Hematopoietic multipotent progenitor cell (in vitro differentiated cells): ENCODE data around the gene CAPZA1. TPM values are rescaled to one million over a fixed set of nuclear protein-coding genes. Genes with fewer than 3 reads are reported as not detected.
A peak's percentile ranks its signal among the peaks of the same experiment; 100 is the strongest.

Source experiments
- DNase-seq, 3 donors: peaks; one replicate each; pipeline ENCODE4 v3.0.0-alpha.2; 2011 to 2015; ENCODE audit warnings: low read depth in 2 of 3, low spot score in 2 of 3
- total RNA-seq: library from RNA; depleted of rRNA; stranded (reverse); fragments of >200 nt; gene quantifications from one replicate; pipeline ENCODE4 v1.2.3, GENCODE V29; 2012

Gene CAPZA1
- total RNA-seq, 1 donor: 53.1 TPM

DNA sequence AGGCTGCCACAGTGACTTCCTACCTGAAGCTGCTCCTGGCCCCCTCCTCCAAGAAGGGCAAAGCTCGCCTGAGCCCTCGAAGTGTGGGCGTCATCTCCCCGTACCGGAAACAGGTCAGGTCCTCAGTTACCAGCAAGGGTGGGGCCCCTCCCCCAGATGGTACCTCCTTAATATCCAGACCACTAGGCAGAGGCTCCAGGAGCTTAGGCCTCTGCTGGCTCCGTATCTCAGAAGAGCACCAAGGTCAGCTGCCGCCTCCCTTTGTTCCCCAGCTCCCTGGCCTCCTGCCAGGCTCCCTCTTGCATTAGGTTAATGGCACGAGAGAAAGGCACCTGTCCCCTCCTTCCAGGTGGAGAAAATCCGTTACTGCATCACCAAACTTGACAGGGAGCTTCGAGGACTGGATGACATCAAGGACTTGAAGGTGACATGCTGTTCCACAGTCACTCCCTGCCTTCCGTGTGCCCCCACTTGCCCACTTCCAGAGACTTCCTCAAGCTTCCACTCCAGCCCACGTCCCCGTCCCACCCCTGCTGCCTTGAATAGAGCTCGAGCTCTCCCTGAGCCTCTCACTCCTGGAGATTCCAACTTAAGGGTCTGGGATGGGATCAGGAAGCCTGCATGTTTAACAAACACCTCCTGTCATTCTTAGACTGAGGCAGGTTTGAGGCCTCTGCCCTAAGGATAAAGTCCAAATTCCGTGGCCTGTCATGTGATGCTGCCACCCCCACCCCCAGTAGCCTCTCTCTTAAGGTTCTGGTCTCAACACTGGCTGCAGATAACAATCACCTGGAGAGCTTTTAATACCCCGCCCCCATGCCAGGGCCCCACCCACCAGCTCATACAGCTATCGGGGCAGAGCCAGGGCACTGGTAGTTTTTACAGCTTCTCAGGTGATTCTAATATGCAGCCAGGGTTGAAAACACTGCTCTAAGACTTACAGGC lies 79.0 kb downstream of the CAPZA1 start:
- DNase-seq: no peak

DNA sequence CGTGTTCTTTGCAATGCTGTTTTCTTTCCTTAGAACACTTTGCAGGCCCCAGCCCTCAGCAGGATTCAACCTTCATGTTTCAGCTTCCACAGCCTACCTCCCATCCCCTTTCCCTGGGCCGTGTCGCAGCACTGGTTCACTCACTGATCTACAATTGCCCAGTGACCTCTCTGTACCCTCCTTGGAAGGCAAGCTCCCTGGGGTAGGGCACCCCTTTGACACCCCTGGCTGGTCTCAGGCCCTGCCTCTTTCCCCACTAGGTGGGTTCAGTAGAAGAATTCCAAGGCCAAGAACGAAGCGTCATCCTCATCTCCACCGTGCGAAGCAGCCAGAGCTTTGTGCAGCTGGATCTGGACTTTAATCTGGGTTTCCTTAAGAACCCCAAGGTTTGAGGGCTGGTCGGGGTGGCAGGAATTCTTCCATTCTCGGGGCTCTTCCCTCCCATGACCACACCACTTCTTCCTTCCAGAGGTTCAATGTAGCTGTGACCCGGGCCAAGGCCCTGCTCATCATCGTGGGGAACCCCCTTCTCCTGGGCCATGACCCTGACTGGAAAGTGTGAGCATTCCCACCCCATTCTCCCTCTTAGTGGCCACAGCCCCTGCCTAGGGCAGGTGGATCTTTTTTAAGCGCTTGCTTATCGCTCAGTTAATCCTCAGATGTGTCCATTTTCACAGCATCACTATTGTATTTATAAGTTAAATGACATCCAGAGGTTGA lies 80.0 kb downstream of the CAPZA1 start:
- DNase-seq: no peak

DNA sequence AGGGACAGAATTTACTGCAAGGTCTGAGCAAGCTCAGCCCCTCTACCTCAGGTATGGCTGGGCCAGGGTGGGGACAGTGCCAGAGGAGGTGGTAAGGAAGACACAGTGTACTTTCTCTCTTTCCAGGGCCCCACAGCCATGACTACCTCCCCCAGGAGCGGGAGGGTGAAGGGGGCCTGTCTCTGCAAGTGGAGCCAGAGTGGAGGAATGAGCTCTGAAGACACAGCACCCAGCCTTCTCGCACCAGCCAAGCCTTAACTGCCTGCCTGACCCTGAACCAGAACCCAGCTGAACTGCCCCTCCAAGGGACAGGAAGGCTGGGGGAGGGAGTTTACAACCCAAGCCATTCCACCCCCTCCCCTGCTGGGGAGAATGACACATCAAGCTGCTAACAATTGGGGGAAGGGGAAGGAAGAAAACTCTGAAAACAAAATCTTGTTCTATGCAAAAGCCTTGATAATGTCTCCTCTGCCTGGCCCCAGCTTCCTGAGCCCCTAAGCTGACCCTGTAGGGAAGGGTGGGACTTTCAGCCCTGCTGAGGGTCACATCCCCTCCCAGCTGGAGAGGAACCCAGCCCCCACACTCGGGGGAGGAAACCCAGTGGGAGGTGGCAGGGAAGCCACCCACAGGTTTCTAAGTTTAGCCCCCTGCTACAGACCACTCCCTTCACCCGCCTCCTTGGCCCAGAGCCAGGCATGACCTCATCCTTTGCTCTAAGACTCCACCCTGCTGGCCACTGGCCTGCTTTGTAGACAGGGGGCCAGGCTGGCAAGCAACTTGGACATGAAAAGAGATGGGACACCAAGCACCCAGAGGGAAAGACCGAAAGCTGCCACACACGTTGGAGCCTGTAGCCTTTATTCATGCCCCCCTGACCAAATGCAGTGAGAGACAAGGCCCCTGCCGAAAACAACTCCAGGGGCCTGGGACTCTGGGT lies 80.9 kb downstream of the CAPZA1 start:
- peak in 2 of 3 donors; percentile 97 to 98 for DNase-seq

DNA sequence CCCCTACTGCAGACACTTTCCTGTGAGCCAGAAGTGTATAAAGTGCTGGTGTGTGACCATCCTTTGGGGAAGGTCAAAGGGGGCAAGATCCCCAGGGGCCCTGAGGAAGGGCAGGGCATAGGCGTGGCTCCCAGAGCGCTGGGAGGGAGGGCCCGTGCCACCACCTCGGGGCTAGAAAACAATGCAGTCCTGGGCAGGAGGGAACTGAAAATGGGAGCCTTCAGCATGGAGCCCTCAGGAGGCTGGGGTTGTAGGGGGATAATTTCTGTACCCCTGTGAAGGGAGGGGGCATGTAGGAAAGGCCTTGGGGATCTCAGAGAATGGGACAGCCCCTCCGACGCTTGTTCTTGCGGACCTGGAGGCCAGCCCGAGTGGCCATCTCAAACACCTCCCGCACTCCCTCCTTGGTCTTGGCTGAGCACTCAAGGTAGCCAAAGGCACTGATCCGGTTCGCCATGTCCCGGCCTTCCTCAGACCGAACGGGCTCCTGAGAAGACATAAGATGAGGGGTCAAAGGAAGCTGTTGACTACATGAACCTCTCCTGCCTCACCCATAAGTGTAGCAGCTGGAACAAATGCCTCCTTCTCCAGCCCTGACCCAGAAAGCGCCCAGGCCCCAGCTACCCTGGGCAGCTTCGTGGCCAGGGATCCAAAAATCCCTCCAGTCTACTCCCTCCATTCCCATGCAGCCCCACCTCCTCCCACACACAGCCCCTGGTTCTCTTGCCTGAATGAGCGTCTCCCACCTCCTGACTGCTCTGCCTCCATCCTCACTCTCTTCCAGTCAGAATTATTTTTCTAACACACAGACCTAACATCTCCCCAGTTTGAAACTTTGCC lies 81.8 kb downstream of the CAPZA1 start:
- no peak for DNase-seq

DNA sequence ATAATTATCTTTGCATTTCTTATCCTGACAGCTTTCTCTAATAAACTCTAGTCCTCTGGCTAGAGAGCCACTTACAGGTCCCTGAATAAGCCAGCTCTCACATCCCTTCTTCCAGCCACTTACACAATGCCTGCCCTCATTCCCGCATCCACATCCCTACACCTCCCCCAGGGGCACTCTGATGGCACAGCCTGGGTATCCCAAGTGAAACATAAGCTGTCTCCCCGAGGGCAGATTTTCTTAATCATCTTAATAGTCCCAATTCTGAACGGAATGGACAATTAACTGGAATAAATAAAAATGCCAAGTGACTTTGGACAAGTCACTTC lies 82.4 kb downstream of the CAPZA1 start:
- no peak for DNase-seq

DNA sequence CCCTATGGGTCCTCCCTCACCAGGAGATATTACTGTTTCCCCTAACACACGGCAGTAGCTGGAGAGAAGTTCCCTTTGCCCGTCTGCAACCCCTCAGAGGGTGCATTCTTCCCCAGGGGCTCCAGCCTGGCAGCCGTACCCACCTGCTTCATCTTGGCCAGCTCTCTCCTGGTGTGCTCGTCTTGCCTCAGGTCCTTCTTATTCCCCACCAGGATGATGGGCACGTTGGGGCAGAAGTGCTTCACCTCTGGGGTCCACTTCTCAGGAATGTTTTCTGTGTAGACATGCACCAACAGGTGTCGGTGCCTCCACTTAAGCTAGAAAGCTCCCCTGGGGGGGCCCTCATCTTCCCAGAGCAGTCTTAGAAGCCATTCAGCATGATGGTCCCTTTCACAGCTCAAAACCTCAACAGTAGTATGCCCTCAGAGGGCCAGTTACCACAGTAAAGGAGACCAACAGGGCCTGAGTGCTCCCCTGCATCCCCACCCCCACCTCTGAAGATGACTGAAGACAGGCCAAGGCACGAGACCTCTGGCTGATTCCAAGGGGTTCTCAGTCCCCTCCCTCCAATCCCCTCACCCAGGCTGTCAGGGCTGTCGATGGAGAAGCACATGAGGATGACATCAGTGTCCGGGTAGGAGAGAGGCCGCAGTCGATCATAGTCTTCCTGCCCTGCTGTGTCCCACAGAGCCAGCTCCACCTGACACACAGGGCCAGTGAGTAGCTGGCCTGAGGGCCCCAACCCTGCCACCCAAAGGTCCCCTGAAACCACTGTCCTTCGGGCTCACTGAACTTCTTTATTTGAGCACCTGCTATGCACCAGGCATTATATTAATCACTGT lies 83.0 kb downstream of the CAPZA1 start:
- no peak for DNase-seq

DNA sequence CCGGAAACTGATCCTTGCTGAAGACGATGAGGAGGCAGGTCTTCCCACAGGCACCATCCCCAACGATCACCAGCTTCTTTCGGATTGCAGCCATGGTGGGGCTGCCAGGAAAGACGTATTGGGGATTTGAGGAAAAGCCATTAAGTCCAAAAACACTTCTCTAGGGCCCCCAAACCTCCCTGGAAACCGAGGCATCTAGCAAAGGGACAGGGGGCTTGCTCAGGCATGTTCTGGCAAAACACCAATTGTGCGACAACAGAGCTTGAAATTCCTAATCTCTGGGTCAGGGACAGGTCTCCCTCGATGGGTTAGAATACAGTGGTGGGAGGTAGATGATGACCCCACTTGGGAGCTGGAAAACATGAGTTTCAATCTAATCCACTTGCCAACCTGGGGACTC lies 84.1 kb downstream of the CAPZA1 start:
- no peak for DNase-seq

DNA sequence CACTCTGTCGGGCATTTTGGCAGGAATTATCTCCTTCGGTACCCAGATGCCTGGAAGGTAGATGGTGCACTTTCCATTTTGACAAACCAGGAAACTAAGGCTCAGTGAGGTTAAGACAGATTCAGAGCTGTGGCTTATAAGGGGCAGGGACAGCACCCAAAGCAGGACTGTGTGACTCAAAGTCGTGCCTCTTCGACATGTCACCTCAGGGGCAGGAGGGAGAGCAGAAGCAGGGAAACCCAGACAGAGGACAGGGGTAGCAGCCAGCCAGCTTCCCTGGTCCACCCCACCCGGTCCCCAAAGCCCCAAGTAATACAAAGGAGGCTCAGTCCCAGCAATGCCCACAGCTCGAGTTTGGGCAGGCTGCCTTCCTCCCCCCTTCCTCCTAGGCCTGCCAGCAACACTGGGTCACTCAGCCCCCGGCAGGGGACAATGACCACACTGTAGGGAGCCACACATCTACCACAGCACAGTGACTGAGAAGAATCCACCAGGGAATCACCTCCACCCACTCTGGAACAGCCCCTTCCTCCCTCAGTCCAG lies 84.8 kb downstream of the CAPZA1 start:
- DNase-seq: no peak

DNA sequence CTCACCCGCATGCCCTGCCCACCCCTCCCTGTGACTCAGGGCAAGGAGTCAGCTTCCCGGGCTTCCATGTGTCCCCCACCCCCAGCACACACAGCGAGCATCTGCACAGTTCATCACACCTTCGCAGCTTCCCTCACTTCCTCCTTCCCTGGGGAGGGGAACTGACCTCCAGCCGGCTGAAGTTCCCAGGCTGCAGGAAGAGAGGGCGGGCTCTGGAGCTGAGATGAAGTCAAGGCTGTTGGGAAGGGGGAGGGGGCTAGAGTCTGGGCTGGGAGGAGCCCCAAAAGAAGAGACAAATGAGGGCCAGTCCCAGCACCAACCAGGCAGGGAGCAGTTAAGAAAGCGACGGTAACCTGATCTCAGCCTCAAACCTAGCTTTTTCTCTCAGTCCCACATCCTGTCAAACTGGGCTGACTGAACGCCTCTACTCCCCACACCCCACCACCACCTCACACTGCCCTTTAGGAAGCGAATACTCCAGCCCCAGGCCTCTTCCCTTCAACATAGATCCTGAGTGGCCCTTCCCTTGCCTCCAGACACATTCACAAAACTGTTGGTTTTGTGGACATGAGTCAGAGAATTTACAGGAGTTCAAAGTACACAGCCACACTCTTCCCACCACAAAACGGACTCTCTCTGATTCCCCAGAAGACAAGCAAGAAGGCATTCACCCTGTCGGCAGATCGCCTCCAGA lies 85.4 kb downstream of the CAPZA1 start:
- DNase-seq: peak in 2 of 3 donors; percentile 66 to 73

DNA sequence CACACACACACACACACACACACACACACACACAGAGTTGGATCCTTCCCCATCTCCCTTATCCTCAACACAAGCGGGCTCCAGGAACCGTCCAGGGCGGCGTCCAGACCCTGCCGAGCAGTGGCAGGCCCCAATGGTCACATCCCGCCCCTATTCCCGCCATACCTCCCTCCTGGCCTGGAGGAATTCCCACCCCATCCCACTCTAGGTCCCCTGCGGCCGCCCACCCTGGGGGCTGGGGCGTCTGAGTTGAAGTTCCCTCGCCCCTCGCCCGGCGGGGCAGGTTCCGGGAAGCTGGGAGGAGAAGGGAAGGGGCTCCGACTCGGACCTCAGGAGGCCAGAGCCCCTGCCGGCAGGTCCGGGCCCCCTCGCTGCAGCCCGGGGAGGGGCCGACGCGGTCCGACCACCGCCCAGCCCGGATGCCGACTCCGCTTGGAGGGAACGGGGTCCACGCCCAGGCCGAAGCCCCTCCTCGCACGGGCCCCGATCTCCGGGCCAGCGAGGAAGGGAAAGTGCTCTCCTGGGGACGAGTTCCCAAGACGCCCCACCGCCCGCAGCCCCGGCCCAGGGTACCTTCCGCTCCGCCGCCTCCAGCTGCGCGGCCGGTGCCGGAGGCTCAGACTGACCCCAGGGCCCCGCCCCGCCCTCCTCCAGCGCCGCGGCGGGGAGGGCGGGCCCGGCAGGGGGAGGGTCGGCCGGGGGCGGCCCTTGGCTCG lies 87.0 kb downstream of the CAPZA1 start, which contains the start of gene RHOC:
Gene RHOC (minus strand): TSS at position 623 of the 716 bp plus-strand sequence. CDS start 3,328 bp downstream, outside the sequence.
- peak in 2 of 3 donors; percentile 49 to 54 for DNase-seq

DNA sequence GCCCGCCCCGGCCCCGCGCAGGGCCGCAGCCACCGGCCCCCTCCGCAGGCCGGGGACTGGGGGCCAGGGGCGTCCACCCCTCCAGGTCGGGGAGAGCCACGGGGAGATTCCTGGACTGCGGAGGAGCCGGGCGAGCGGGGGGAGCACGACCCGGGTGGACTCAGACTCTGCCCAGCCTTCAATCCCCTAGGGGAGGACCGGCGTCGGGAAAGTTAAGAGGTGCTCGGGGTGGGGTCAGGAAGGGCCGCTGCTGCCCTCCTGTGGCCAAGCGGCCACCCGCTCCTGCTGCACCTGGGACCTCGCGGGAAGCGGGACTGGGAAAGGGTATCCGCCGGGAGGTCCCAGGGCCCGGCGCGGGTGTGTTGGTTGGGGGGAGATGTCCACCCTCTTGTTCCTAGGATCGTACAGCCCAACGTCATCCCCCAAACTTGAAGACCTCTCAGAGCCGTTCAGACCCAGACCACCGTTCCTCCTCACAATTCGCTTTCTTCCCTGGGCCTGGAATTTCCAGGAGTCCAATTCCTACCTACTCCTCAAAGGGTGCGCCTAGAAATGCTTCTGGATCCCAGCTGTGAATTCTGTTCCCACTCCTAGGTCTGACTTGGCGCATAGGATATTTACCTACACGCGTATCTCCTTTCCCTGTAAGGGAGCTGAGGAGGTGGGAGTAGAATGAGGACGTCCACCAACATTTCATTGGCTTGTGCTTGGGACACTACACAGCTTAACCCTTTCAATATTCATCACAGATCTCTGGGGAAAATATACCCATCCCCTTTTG lies 87.8 kb downstream of the CAPZA1 start:
- DNase-seq: peak in 2 of 3 donors; percentile 69 to 81

DNA sequence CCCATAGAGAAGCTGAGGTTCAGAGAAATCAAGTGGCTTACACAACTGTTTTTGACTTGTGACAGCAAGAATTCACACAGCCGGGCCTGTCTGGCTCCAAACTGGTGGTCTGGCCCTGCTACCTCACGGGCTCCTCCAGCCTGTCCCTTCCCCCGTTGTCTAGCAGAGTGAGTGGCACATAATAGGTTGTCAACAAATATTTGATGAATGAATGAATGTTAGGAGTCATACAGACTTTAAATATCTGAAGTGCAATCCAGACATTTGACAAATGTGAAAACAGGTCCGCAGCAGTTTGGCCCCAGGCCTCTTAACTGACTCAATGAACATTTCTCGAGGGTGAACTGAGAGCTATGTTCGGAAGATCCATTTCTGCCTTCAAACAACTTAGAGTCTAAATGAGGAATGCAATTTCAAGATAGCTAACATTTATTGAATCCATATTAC lies 88.4 kb downstream of the CAPZA1 start:
- no peak for DNase-seq

DNA sequence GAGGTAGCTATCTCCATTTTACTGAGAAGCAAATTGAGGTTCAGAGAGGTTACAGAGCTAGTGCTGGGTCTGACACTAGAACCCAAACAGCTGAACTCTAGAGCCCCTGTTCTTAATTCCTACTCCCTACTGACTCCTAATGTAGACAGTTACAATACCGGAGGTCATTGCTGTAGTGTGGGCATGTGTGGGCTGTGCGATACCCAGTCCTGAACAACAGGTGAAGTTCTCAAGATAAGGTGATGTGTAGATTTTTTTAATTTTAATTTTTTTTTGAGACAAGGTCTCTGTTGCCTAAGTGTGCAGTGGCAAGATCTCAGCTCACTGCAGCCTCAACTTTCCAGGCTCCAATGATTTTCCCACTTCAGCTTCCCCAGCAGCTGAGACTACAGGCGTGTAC lies 88.9 kb downstream of the CAPZA1 start:
- no peak for DNase-seq

DNA sequence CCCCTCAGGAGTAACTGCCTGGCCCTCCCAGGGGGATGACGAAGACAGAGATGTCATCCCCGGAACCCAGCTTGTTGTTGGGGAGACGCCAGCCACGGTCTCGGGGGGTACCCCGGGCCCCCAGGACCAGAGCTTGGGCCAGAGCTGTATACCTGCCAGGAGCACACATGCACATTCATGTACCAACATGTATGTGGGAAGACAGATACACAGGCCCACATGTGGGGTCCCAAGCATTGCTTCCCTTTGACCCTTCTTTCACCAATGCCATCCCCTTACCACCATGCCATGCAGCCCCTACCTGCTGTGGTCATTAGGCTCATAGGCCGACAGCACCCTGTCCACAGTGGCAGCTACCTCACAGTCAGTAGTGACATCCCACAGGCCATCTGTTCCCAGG lies 90.5 kb downstream of the CAPZA1 start:
- no peak for DNase-seq

DNA sequence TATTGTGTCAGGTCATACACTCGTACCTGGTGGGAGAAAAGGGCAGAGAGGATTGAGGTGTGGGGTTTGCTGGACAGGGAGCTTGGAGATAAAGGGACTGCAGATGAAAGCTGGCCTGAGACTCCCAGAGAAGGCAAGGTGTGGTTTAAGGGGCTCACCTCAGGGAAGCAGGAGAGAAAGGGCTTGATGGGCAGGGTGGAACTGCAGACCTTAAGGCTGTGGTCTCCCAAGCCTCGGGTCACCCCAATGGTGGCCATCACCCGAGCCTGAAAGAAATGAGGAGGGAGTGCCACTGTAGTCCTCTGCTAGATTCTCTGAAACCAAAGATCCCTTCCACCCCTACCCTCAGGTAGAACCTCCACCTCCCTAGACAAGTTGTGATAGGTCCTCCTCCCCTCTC lies 91.0 kb downstream of the CAPZA1 start:
- no peak for DNase-seq

DNA sequence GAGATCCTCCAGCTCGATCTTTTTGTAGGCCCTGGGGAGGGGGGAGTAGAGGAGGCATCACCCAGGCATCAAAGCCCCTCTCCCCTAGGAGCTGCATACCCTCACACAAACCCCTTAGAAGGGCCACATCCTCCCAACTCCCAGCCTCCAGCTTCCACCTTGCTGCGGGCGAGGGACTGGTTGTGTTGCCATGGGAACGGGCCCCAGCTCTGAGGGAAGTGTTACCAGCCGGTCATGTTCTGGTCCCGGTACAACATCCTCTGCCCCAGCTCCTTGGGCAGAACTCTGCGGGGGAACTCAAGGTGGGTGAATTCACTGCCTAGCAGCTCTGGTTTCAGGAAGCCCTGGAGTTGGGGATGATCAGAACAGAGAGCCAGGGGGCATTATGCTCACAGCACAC lies 91.4 kb downstream of the CAPZA1 start:
- DNase-seq: no peak

DNA sequence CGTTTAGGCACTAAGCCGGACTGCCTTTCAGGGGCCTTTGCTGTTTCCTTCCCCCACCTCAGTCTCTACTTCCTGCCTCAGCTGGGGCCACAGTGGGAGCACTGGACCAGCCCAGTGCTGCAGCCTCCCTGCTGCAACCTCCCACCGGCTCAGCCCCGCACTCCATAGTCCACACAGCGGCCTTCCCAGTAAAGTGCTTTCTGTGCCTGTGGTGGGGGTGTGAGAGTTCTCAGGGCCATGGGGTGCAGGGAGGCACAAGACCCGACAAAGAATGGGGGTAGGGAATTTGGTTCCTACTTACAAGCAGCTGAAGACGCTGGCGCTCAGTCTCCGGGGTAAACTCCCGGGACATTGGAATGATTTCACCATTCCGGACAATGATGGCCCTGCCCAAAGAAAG lies 92.0 kb downstream of the CAPZA1 start:
- no peak for DNase-seq
